HG03066 (cell line): ENCODE measurements around the gene DIPK1A.

ENCODE experiments used
- ATAC-seq: cut with Tn5 transposase; IDR thresholded peaks from one replicate; pipeline ENCODE4 v1.9.1; 2021; ENCODE audit warnings: low read depth; ENCODE audit not compliant: unreplicated experiment

The DIPK1A gene

DNA sequence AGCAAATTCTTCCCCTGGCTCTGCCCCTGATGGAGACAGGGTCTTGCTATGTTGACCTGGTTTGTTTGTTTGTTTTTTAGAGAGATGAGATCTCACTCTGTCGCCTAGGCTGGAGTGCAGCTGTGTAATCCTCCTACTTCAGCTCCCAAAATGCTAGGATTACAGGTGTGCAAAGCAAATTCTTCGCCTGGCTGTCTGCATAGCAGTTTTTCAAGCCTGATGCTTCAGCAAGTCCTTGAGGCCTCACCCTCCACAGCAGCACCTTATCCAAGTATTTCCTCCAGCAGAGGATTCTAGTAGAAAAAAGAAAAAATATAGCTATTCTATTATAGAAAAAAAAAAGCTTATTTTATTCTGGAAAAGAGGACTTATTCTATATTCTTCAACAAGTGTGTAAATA is 144.5 kb downstream of the DIPK1A start:
- ATAC-seq = no peak

DNA sequence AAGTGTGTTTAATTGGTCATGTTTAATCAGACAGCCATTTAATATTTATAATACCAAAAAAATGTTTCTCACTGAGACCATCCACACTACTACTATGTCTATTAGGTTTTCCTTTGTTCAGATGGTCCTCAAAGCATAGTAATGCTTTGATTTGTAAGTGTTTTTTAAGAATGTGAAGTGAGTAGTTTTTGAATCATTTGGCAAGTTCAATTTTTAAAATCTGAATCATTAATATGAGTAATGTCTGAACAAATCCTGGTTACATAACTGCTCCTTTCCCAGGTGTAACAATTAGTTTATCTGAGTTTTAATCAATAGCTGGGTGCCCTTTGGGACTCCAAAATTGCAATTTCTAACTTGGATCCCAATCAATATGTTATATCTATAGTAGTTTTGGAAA is 152.9 kb downstream of the DIPK1A start:
- no peak for ATAC-seq

- ATAC-seq = no peak
Measured at GRCh38 chr1:92805216-92805615, 156.0 kb downstream of the DIPK1A start.

DNA sequence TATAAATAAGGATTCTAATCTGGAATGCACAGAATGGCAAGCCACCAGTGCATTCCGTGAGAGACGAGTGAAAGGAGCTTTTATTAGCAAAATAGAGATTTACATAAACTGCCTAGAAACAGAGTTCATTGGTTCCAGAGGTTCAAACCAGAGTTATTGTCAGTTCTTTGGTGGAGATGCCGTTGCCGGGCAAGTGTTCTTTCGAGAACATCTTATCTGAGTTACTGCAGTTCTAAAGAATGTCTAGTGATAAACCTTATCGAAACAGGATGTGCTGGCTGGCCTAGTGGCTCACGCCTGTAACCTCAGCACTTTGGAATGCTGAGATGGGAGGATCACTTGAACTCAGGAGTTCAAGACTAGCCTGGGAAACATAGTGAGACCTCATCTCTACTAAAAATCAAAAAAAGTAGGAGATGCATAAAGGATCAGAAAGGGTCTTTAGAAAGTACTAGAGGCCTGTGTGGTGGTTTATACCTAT is 156.5 kb downstream of the DIPK1A start:
- no peak for ATAC-seq

DNA sequence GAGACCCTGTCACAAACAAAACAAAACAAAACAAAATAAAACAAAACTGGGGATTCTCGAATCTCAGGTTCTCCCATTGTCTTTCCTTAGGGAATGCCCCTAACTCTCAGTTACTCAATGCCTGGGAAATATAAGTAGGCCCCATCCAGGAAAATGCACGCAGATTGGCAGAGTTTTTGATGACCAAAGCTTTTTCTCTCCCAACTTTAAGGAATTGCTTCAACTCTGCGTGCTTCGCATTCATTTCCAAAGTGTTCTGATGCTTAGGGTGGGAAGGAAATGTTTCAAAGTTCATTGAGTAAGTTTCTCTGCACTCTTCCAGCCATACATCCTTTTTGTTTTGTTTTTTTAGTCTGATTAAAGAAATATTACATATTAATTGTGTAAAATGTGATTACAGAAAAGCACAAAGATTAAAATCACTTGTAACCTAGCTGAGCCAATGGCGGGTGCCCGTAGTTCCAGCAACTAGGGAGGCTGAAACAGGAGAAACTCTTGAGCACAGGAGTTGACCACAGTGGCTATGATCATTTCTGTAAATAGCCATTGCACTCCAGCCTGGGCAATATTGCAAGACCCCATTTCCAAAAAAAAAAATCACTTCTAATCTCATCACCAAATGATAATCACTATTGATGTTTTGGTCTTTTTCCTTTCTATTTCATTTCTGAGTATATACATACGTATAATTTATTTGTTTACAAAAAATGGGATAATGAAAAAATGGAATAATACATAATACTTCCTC is 157.9 kb downstream of the DIPK1A start:
- no peak for ATAC-seq

- ATAC-seq = no peak
Measured at GRCh38 chr1:92797961-92798360, 163.3 kb downstream of the DIPK1A start.

GRCh38 chr1:92797297-92797696 is 164.0 kb downstream of the DIPK1A start:
- no peak for ATAC-seq

DNA sequence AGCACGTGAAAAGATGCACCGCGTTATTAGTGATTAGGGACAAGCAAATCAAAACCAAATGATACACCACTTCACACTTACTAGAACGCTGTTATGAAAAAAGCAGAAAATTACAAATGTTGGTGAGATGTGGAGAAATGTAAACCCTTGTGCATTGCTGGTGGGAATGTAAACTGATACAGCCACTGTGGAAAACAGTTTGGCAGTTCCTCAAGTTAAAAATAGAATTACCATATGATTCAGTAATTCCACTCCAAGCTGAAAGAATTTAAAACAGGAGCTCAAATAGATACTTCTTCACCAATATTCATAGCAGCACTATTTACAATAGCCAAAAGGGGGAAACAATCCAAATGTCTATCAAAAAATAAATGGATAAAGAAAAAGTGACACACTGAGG is 166.1 kb downstream of the DIPK1A start:
- ATAC-seq = no peak

DNA sequence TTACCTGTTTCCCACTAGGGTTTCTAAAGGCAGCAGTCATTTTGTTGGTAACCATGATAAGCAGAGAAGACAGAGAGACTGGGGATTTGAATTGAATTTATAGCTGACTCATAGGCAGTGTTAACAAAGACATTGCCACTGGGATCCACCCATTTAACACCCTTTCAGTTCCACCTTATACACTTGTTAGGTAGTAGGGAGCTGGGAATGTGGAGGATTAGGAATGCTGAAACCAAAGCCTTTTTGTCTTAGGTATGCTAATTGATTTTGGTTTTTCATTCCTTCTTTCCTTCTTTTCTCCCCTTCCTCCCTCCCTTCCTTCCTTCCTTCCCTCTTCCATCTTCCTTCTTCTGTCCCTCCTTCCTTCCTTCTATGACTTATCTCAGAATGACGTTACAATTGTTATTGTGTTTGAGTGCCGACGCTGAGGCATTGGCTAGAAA is 168.9 kb downstream of the DIPK1A start:
- no peak for ATAC-seq
